Subcutaneous abdominal adipose tissue (tissue), 5 donors: Measurements from ENCODE around the gene ZNF366.

Experiments
- H3K27ac ChIP-seq: one replicate; pipeline ENCODE4 v1.7.0; 2013; ENCODE audit warnings: low read depth, mild to moderate bottlenecking, inconsistent platforms, low read length, moderate library complexity
- H3K27me3 ChIP-seq, 5 donors: one replicate each; pipeline ENCODE4 v1.7.0; 2013; ENCODE audit warnings: low read length in 5 of 5, inconsistent platforms in 1 of 5; ENCODE audit not compliant: control insufficient read depth in 5 of 5, insufficient read depth in 4 of 5
- H3K36me3 ChIP-seq, 5 donors: one replicate each; pipeline ENCODE4 v1.7.0; 2013; ENCODE audit warnings: low read length in 5 of 5; ENCODE audit not compliant: control insufficient read depth in 5 of 5, insufficient read depth in 5 of 5
- H3K4me1 ChIP-seq, 5 donors: one replicate each; pipeline ENCODE4 v1.7.0; 2013; ENCODE audit warnings: low read length in 5 of 5, mild to moderate bottlenecking in 3 of 5, moderate library complexity in 1 of 5; ENCODE audit not compliant: control insufficient read depth in 5 of 5, insufficient read depth in 5 of 5
- H3K4me3 ChIP-seq, 5 donors: one replicate each; pipeline ENCODE4 v1.7.0; 2013; ENCODE audit warnings: low read length in 5 of 5, low read depth in 1 of 5
- H3K9ac ChIP-seq, 5 donors: one replicate each; pipeline ENCODE4 v1.7.0; 2013; ENCODE audit warnings: low read length in 5 of 5, mild to moderate bottlenecking in 4 of 5, moderate library complexity in 3 of 5
- H3K9me3 ChIP-seq, 5 donors: one replicate each; pipeline ENCODE4 v1.7.0; 2013; ENCODE audit warnings: low read length in 5 of 5; ENCODE audit not compliant: control insufficient read depth in 5 of 5
- donor health status: healthy.
- donor health status: healthy.
- donor health status: healthy.
- donor health status: healthy.
- donor health status: healthy.

The ZNF366 gene

GRCh38 chr5:72507231-72507906 is at the start of gene ZNF366:
TSS of gene ZNF366 (minus strand) at chr5:72507410. CDS start at chr5:72461496, 45,914 bp downstream.
- Histone ChIP-seq H3K36me3 (no peaks in the 10 kb centered on the region), H3K4me1 (peaks cover 3 to 70% (median 57%) of the 10 kb centered on the region in 5 donors), H3K9me3 (no peaks in the 10 kb centered on the region), H3K27ac (peak within 1 kb of the TSS; percentile 98), H3K9ac (peak within 1 kb of the TSS in 4 of 5 donors; percentile 16 to 68 (median 41)), H3K27me3 (no peaks in the 10 kb centered on the region), H3K4me3 (peak within 1 kb of the TSS in 4 of 5 donors; percentile 48 to 63 (median 52))

GRCh38 chr5:72556351-72557166 is 49.3 kb upstream of the ZNF366 start:
- no peaks in the 10 kb centered on the region for H3K27me3 ChIP-seq
- H3K4me1 ChIP-seq = peaks cover 0 to 32% (median 28%) of the 10 kb centered on the region in 5 donors
- peak overlapping the region; percentile 66 for H3K27ac ChIP-seq
- no peaks in the 10 kb centered on the region for H3K36me3 ChIP-seq
- peak overlapping the region; percentile 61 to 70 (median 68) for H3K4me3 ChIP-seq
- H3K9me3 ChIP-seq = no peaks in the 10 kb centered on the region
- H3K9ac ChIP-seq = peak overlapping the region; percentile 41 to 78 (median 72)

GRCh38 chr5:72555871-72556270 is 48.7 kb upstream of the ZNF366 start:
- Histone ChIP-seq H3K27me3 (no peaks in the 10 kb centered on the region), H3K4me3 (peak overlapping the region in 4 of 5 donors; percentile 68 to 70 (median 68)), H3K9me3 (no peaks in the 10 kb centered on the region), H3K4me1 (peaks cover 0 to 32% (median 28%) of the 10 kb centered on the region in 5 donors), H3K27ac (peak overlapping the region; percentile 66), H3K36me3 (no peaks in the 10 kb centered on the region), H3K9ac (peak overlapping the region in 2 of 5 donors; percentile 75 to 78)

- H3K27me3 ChIP-seq = no peaks in the 10 kb centered on the region
- H3K4me1 ChIP-seq = peaks cover 0 to 32% (median 28%) of the 10 kb centered on the region in 5 donors
- no peaks in the 10 kb centered on the region for H3K9me3 ChIP-seq
- no peaks in the 10 kb centered on the region for H3K36me3 ChIP-seq
- H3K27ac ChIP-seq = no peak overlapping the region
- no peak overlapping the region for H3K4me3 ChIP-seq
- no peak overlapping the region for H3K9ac ChIP-seq
Measured at GRCh38 chr5:72554897-72555296, 47.7 kb upstream of the ZNF366 start.

GRCh38 chr5:72552041-72552557 is 44.9 kb upstream of the ZNF366 start:
- no peaks in the 10 kb centered on the region for H3K36me3 ChIP-seq
- H3K9ac ChIP-seq = no peak overlapping the region
- H3K27me3 ChIP-seq = no peaks in the 10 kb centered on the region
- peaks cover 0 to 5% (median 0%) of the 10 kb centered on the region in 5 donors for H3K9me3 ChIP-seq
- no peak overlapping the region for H3K27ac ChIP-seq
- peaks cover 0 to 24% (median 22%) of the 10 kb centered on the region in 5 donors for H3K4me1 ChIP-seq
- H3K4me3 ChIP-seq = no peak overlapping the region

GRCh38 chr5:72550595-72550994 is 43.4 kb upstream of the ZNF366 start:
- Histone ChIP-seq H3K4me3 (no peak overlapping the region), H3K27ac (no peak overlapping the region), H3K27me3 (no peaks in the 10 kb centered on the region), H3K4me1 (peaks cover 0 to 9% (median 7%) of the 10 kb centered on the region in 5 donors), H3K36me3 (no peaks in the 10 kb centered on the region), H3K9ac (no peak overlapping the region), H3K9me3 (peaks cover 0 to 9% (median 2%) of the 10 kb centered on the region in 5 donors)

GRCh38 chr5:72543811-72544210 is 36.6 kb upstream of the ZNF366 start:
- H3K27me3 ChIP-seq = no peaks in the 10 kb centered on the region
- no peaks in the 10 kb centered on the region for H3K36me3 ChIP-seq
- no peak overlapping the region for H3K4me3 ChIP-seq
- no peak overlapping the region for H3K9ac ChIP-seq
- no peaks in the 10 kb centered on the region for H3K4me1 ChIP-seq
- H3K27ac ChIP-seq = no peak overlapping the region
- H3K9me3 ChIP-seq = peaks cover 0 to 12% (median 2%) of the 10 kb centered on the region in 5 donors

GRCh38 chr5:72543365-72543764 is 36.2 kb upstream of the ZNF366 start:
- no peaks in the 10 kb centered on the region for H3K27me3 ChIP-seq
- no peaks in the 10 kb centered on the region for H3K4me1 ChIP-seq
- H3K27ac ChIP-seq = no peak overlapping the region
- H3K36me3 ChIP-seq = no peaks in the 10 kb centered on the region
- H3K9ac ChIP-seq = no peak overlapping the region
- H3K4me3 ChIP-seq = no peak overlapping the region
- H3K9me3 ChIP-seq = peaks cover 0 to 8% (median 2%) of the 10 kb centered on the region in 5 donors

- H3K9ac ChIP-seq = no peak overlapping the region
Measured at GRCh38 chr5:72542695-72543094, 35.5 kb upstream of the ZNF366 start.

More at GRCh38 chr5:72542695-72543094, 35.5 kb upstream of the ZNF366 start:
- H3K36me3 ChIP-seq = no peaks in the 10 kb centered on the region
- H3K27ac ChIP-seq = no peak overlapping the region
- H3K9me3 ChIP-seq = peaks cover 0 to 8% (median 2%) of the 10 kb centered on the region in 5 donors
- H3K4me1 ChIP-seq = no peaks in the 10 kb centered on the region
- no peaks in the 10 kb centered on the region for H3K27me3 ChIP-seq
- no peak overlapping the region for H3K4me3 ChIP-seq
